Measurements from ENCODE around the gene CDC123. TPM values are rescaled to one million over a fixed set of nuclear protein-coding genes. Genes with fewer than 3 reads are reported as not detected.

The CDC123 gene
- total and polyA plus RNA-seq, 2 donors (not counting 3 experiments of a cell fraction or from before 2014, with no cell fraction given) = 65.6 to 106 TPM

GRCh38 chr10:12259988-12260387 lies 64.0 kb downstream of the CDC123 start:
- Histone ChIP-seq H3K27me3 (ENCODE audit: control insufficient read depth in 2 of 2, insufficient read depth in 2 of 2, low read length in 2 of 2) (no peaks in the 10 kb centered on the region), H3K9me1 (replicated peaks; ENCODE audit: control insufficient read depth, extremely low read depth, insufficient read depth, low read length) (no peaks in the 10 kb centered on the region), H2AFZ (ENCODE audit: low read depth, low read length) (no peak overlapping the region), H3K9ac (replicated peaks; ENCODE audit: extremely low read depth, insufficient read depth, low read length) (no peak overlapping the region), H3K4me1 (ENCODE audit: control insufficient read depth, extremely low read depth, insufficient read depth, low read length) (no peaks in the 10 kb centered on the region), H3K4me3 (replicated peaks in 1 of 3; ENCODE audit: insufficient read depth in 1 of 3, low read depth in 1 of 3, low read length in 3 of 3) (no peak overlapping the region), H3K9me3 (replicated peaks; ENCODE audit: control insufficient read depth, insufficient read depth, low read length) (no peaks in the 10 kb centered on the region), H4K20me1 (replicated peaks; ENCODE audit: control insufficient read depth, extremely low read depth, insufficient read depth, low read length) (no peaks in the 10 kb centered on the region), H3K79me2 (ENCODE audit: control insufficient read depth, insufficient read depth, low read length) (no peaks in the 10 kb centered on the region), H3K27ac (ENCODE audit: insufficient read depth, low read depth, low read length) (no peak overlapping the region), H3K36me3 (ENCODE audit: control insufficient read depth in 2 of 2, extremely low read depth in 1 of 2, insufficient read depth in 2 of 2, low read length in 2 of 2) (no peaks in the 10 kb centered on the region), H3K4me2 (ENCODE audit: insufficient read depth, low read length) (no peak overlapping the region)
- POLR2A ChIA-PET = no interaction called here
- CTCF ChIA-PET = interaction anchor here (1.9 kb wide), 1 partner anchor 396 kb away, joined by 6 read pairs; no protein-coding TSS in a partner anchor
- no peak for DNase-seq (ENCODE audit: low read depth, low spot score)
- no TSS peak for BruUV-seq (replicated peaks)
- no peak for FAIRE-seq
- intact Hi-C loops (cut with micrococcal nuclease) (loop anchor here (5.0 kb wide), 1 partner anchor 87 kb away; the partner anchor contains the start of gene CAMK1D), dilution Hi-C loops (cut with MboI; ENCODE audit: extremely low pct_ligation_motif_present, low sequenced_read_pairs) (no loop called here)
- TF ChIP-seq EZH2 (IDR thresholded peaks at IDR 0.05; ENCODE audit: borderline replicate concordance, low read depth, low read length, severe bottlenecking) (no peak), MAX (IDR thresholded peaks at IDR 0.05; ENCODE audit: insufficient read depth, insufficient read length) (no peak), JUN (IDR thresholded peaks at IDR 0.05; ENCODE audit: borderline replicate concordance, insufficient read depth, insufficient read length, low read depth) (no peak), POLR2A (IDR thresholded peaks at IDR 0.05; ENCODE audit: low read depth, low read length) (no peak), CTCF (IDR thresholded peaks at IDR 0.05; ENCODE audit: extremely low read depth in 1 of 2, insufficient read depth in 1 of 2, low read depth in 1 of 2, low read length in 2 of 2) (no peak)

Measured in endothelial cell of umbilical vein (primary cell).